GM23248 (cell line): ENCODE results near the gene VPS13D.

ENCODE experiments used
- EZH2 ChIP-seq: fragments of 200-600 bp; sonication (generic); IDR thresholded peaks from 2 replicates; pipeline ENCODE4 v1.6.1; 2018; ENCODE audit warnings: antibody characterized with exemption, mild to moderate bottlenecking; ENCODE audit not compliant: insufficient read depth, poor library complexity, severe bottlenecking
- EZH2phosphoT487 ChIP-seq: fragments of 200-600 bp; sonication (generic); IDR thresholded peaks from 2 replicates; pipeline ENCODE4 v1.6.1; 2018; ENCODE audit warnings: antibody characterized with exemption, moderate library complexity, mild to moderate bottlenecking, low read depth; ENCODE audit not compliant: insufficient read depth

DNA sequence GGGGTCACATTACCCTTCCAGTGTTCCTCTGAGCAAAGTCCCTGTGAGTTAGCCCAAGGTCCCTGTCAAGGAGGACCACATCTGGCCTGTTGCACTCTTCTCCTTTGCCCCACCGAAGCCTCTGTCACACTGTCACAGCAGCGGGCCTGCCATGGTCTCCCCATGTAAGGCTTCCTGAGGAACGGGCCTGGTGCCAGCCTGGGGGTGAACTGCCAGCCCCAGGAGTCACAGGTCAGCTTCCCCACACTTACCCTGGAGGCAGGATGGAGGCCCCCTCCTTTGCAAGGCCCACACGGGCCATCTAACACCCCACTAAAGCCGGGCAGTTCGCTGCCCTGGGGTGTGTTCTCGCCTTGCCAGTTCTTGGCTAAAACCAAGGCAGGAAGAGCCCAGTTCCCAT, 48.9 kb upstream of the VPS13D start:
- TF ChIP-seq EZH2phosphoT487 (no peak), EZH2 (no peak)
